HG03175 (cell line): ENCODE data around the gene SUSD3.
A peak's percentile ranks its signal among the peaks of the same experiment; 100 is the strongest.

Experiments
- ATAC-seq: cut with Tn5 transposase; IDR thresholded peaks from one replicate; pipeline ENCODE4 v1.9.1; 2021; ENCODE audit warnings: mild to moderate bottlenecking, moderate library complexity; ENCODE audit not compliant: unreplicated experiment

Gene SUSD3

GRCh38 chr9:93121316-93122241, 63.1 kb downstream of the SUSD3 start:
- no peak for ATAC-seq

GRCh38 chr9:93122721-93123221, 64.3 kb downstream of the SUSD3 start:
- ATAC-seq, result no peak

- ATAC-seq, result no peak
These were observed 65.2 kb downstream of the SUSD3 start for GRCh38 chr9:93123561-93124283.

- ATAC-seq, result no peak
These were observed 66.3 kb downstream of the SUSD3 start for GRCh38 chr9:93124793-93125192.

GRCh38 chr9:93125331-93125894, 66.9 kb downstream of the SUSD3 start:
- no peak for ATAC-seq

GRCh38 chr9:93126151-93126781, 67.8 kb downstream of the SUSD3 start:
- ATAC-seq, result no peak

GRCh38 chr9:93126825-93127368, 68.4 kb downstream of the SUSD3 start:
- no peak for ATAC-seq

GRCh38 chr9:93127395-93127911, 69.0 kb downstream of the SUSD3 start:
- ATAC-seq, result no peak

GRCh38 chr9:93128011-93128714, 69.7 kb downstream of the SUSD3 start:
- no peak for ATAC-seq

GRCh38 chr9:93128715-93129224, 70.3 kb downstream of the SUSD3 start:
- ATAC-seq, result no peak

- no peak for ATAC-seq
These were observed 70.8 kb downstream of the SUSD3 start for GRCh38 chr9:93129286-93129685.

- ATAC-seq, result no peak
These were observed 71.4 kb downstream of the SUSD3 start for GRCh38 chr9:93129691-93130500.

- ATAC-seq, result no peak
These were observed 72.5 kb downstream of the SUSD3 start for GRCh38 chr9:93130861-93131481.

- ATAC-seq, result no peak
These were observed 73.2 kb downstream of the SUSD3 start for GRCh38 chr9:93131599-93132286.

GRCh38 chr9:93132287-93132927, 73.9 kb downstream of the SUSD3 start:
- no peak for ATAC-seq

GRCh38 chr9:93132946-93133680, 74.6 kb downstream of the SUSD3 start:
- no peak for ATAC-seq

- peak; percentile 44 for ATAC-seq
These were observed 75.1 kb downstream of the SUSD3 start for GRCh38 chr9:93133681-93134014.
